Measurements from ENCODE around the gene PIBF1.

The PIBF1 gene

DNA sequence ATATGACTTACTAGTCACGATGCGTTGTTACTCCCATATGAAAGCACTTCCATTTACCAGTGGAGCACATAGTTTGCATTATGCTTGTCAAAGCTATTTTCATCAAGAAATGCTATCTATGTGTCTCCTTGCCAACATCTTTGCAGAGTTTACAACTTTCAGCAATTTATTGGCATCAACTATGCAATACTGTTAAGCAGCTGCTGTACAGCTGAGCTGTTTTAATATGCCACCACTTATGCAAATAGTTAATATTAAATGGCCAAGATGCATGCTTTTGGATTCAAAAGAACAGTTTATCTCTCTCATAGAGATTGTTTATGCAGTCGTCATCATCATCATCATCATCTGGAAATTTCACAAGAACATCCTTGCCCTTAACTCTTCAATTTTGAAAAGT lies 209.0 kb downstream of the PIBF1 start:
- Mint-ChIP-seq H3K4me3 (no peak overlapping the region), H3K9me3 (no peaks in the 10 kb centered on the region), H3K27ac (no peak overlapping the region), H3K4me1 (no peaks in the 10 kb centered on the region), H3K36me3 (ENCODE audit: low read depth) (peaks cover 33% of the 10 kb centered on the region), H3K27me3 (ENCODE audit: low read depth, poor library complexity) (no peaks in the 10 kb centered on the region)
- TF ChIP-seq, protein P1, sequence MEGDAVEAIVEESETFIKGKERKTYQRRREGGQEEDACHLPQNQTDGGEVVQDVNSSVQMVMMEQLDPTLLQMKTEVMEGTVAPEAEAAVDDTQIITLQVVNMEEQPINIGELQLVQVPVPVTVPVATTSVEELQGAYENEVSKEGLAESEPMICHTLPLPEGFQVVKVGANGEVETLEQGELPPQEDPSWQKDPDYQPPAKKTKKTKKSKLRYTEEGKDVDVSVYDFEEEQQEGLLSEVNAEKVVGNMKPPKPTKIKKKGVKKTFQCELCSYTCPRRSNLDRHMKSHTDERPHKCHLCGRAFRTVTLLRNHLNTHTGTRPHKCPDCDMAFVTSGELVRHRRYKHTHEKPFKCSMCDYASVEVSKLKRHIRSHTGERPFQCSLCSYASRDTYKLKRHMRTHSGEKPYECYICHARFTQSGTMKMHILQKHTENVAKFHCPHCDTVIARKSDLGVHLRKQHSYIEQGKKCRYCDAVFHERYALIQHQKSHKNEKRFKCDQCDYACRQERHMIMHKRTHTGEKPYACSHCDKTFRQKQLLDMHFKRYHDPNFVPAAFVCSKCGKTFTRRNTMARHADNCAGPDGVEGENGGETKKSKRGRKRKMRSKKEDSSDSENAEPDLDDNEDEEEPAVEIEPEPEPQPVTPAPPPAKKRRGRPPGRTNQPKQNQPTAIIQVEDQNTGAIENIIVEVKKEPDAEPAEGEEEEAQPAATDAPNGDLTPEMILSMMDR (IDR thresholded peaks at IDR 0.05), result no peak
- DNase-seq, result no peak

DNA sequence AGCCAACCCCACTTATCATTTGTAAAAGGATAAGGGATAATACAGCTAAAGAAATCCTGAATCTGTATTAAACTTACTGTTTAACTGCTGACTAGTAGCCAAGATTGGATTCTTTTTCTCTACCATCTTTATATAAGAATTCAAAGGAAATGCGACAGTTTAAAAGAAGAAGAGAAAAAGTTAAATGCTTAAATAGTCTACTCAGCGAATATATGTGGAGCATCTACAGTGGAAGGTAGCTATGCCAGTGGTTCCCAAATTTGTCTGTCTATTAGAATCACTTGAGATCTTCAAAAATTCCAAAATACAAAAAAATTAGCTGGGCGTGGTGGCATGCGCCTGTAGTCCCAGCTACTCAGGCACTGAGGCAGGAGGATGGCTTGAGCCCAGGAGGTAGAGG lies 216.1 kb downstream of the PIBF1 start:
- DNase-seq, result no peak
- Mint-ChIP-seq H3K36me3 (ENCODE audit: low read depth) (peaks cover 32% of the 10 kb centered on the region), H3K4me1 (peaks cover 5% of the 10 kb centered on the region), H3K9me3 (no peaks in the 10 kb centered on the region), H3K27me3 (ENCODE audit: low read depth, poor library complexity) (no peaks in the 10 kb centered on the region), H3K27ac (no peak overlapping the region), H3K4me3 (no peak overlapping the region)
- TF ChIP-seq, protein P1 (IDR thresholded peaks at IDR 0.05), result no peak

DNA sequence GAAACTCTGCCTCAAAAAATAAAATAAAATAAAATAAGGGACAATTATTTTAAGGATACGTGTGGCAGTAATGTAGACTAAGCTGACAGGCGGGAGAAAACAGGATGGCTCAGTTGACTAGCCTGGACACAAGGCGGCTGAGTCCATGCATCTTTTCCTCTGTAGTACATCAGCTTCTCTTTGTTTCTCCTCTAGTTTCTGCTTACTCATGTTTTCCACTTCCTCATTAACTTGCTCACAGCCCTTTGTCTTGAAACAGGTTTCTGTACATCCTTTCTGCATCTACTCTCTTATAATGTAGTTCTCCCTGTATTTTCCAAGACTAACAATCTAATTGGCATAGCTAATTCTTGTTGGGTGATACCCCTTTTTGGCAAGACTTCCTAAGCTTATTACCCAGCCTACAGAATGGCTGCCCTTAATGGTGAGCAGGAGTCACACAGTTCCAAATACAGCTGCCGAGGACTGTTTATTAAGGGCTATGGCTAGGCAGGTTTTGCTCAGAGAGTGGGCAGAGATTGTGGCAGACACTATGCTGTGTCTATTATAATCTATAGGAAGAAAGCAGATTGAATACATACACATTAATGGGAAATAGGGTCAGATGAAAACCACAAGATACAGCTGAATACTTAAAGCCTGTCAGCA lies 218.2 kb downstream of the PIBF1 start:
- TF ChIP-seq, protein P1 (IDR thresholded peaks at IDR 0.05), result no peak
- no peaks in the 10 kb centered on the region for H3K9me3 Mint-ChIP-seq
- H3K36me3 Mint-ChIP-seq (ENCODE audit: low read depth), result peaks cover 45% of the 10 kb centered on the region
- H3K27me3 Mint-ChIP-seq (ENCODE audit: low read depth, poor library complexity), result no peaks in the 10 kb centered on the region
- no peak overlapping the region for H3K4me3 Mint-ChIP-seq
- peaks cover 5% of the 10 kb centered on the region for H3K4me1 Mint-ChIP-seq
- no peak overlapping the region for H3K27ac Mint-ChIP-seq
- DNase-seq, result no peak

DNA sequence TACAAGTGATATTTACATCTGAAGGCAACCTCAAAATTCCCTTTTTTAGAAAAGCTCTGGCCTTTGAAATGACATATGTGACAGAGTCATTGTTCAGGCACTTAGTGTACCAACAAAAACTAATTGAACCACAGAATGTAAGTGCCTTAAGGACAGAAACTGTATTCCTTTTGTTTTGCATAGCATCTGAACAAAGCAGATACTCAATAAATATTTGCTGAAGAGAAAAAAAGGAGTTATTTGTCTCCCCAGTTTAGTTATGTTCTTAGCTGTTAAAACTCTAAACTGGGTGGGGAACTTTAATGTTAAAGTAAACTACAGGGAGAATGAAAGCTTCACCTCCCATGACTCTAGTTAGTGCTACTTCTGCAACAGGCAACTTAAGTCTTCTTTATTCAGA lies 220.0 kb downstream of the PIBF1 start:
- Mint-ChIP-seq H3K9me3 (no peaks in the 10 kb centered on the region), H3K4me3 (no peak overlapping the region), H3K27me3 (ENCODE audit: low read depth, poor library complexity) (no peaks in the 10 kb centered on the region), H3K4me1 (peaks cover 5% of the 10 kb centered on the region), H3K36me3 (ENCODE audit: low read depth) (peaks cover 42% of the 10 kb centered on the region), H3K27ac (no peak overlapping the region)
- TF ChIP-seq, protein P1 (IDR thresholded peaks at IDR 0.05), result no peak
- no peak for DNase-seq

DNA sequence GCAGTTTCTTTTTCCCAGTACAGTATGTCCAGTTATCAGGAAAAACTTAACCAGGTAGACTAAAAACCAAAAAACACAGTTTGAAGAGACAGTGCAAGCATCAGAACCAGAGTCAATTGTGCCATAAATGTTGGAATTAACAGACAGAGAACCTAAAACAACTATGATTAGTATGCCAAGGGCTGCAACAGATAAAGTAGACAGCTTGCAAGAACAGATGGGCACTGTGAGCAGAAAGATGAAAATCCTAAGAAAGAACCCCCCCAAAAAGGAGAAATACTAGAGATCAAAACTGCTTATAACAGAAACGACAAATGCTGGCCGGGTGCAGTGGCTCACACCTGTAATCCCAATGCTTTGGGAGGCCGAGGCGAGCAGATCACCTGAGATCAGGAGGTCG lies 229.8 kb downstream of the PIBF1 start:
- Mint-ChIP-seq H3K27me3 (ENCODE audit: low read depth, poor library complexity) (no peaks in the 10 kb centered on the region), H3K4me1 (no peaks in the 10 kb centered on the region), H3K27ac (peak overlapping the region; percentile 11), H3K36me3 (ENCODE audit: low read depth) (peaks cover 62% of the 10 kb centered on the region), H3K9me3 (no peaks in the 10 kb centered on the region), H3K4me3 (no peak overlapping the region)
- no peak for DNase-seq
- TF ChIP-seq, protein P1 (IDR thresholded peaks at IDR 0.05), result no peak

DNA sequence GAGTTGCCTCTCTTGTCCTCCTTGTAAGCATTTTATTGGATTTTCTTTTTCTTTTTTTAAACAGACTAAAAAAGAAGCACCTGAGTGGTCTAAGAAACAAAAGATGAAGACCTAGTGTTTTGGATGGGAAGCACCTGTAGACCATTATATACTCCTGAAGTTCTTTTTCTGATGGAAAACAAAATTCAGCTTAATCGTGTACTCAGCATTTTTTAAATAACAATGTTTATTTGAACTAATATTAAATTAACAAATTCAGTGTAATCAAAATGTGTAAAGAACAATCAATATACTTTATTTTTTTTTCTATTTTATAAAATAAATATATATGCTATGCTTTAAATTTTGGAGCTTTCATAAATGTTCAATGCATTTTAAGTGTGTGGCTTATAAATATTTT lies 233.9 kb downstream of the PIBF1 start:
- Mint-ChIP-seq H3K27ac (no peak overlapping the region), H3K4me1 (no peaks in the 10 kb centered on the region)
- no peak for DNase-seq

More for the DNA sequence above, 233.9 kb downstream of the PIBF1 start:
- TF ChIP-seq, protein P1 (IDR thresholded peaks at IDR 0.05), result no peak
- H3K4me3 Mint-ChIP-seq, result no peak overlapping the region
- no peaks in the 10 kb centered on the region for H3K9me3 Mint-ChIP-seq
- no peaks in the 10 kb centered on the region for H3K27me3 Mint-ChIP-seq (ENCODE audit: low read depth, poor library complexity)
- H3K36me3 Mint-ChIP-seq (ENCODE audit: low read depth), result peaks cover 75% of the 10 kb centered on the region

Measured in nephron progenitor cell (in vitro differentiated cells).